Right cardiac atrium (tissue), 5 donors: ENCODE data around the gene CYP3A7. TPM values are rescaled to one million over a fixed set of nuclear protein-coding genes. Genes with fewer than 3 reads are reported as not detected.
A peak's percentile ranks its signal among the peaks of the same experiment; 100 is the strongest.

Source experiments
- ATAC-seq, 2 donors: fragments of 200-7000 bp; cut with Tn5 transposase; one replicate each; pipeline versions ENCODE4 v1.8.0 to v1.9.1; 2020; ENCODE audit warnings: moderate library complexity in 2 of 2, mild to moderate bottlenecking in 1 of 2
- DNase-seq, 3 donors: peaks; one replicate each; pipeline ENCODE4 v3.0.0-alpha.2; 2020
- H3K27ac ChIP-seq: one replicate; pipeline ENCODE4 v1.5.1; 2013; ENCODE audit warnings: mild to moderate bottlenecking, low read length, control low read depth, moderate library complexity
- H3K27me3 ChIP-seq: one replicate; pipeline ENCODE4 v1.6.1; 2013; ENCODE audit not compliant: control insufficient read depth, insufficient read depth
- H3K4me1 ChIP-seq: one replicate; pipeline ENCODE4 v1.6.1; 2013; ENCODE audit warnings: low read length; ENCODE audit not compliant: control insufficient read depth, insufficient read depth
- H3K4me3 ChIP-seq: one replicate; pipeline ENCODE4 v1.5.1; 2013; ENCODE audit warnings: low read length, control low read depth
- H3K9me3 ChIP-seq: one replicate; pipeline ENCODE4 v1.6.1; 2013; ENCODE audit warnings: low read length; ENCODE audit not compliant: control insufficient read depth
- WGBS: extraction: QIAGEN DNeasy Blood & Tissue Kit; methylation state at CpG from one replicate; pipeline ENCODE4 v1.1.7; 2013; 5-methylcytosine and 5-hydroxymethylcytosine counted together
- intact Hi-C, 4 donors: fragments of 100-400 bp; cut with DNase I; formaldehyde crosslinking; loops; one replicate each; pipeline versions ENCODE4 v1.11.0 to v1.14.0; 2022 to 2023
- polyA plus RNA-seq: library from polyadenylated mRNA; stranded (reverse); fragments of 200-250 nt; gene quantifications from one replicate; pipeline ENCODE4 v1.2.3, GENCODE V29; 2013
- total RNA-seq, 4 donors: library from RNA; stranded (reverse); fragmentation: NEBNext Ultra II Directional; extraction: Animal tissue kit (Norgen Biotek cat#: 25700); gene quantifications; one replicate each; pipeline ENCODE4 v1.2.1, GENCODE V29; 2021
- donor health status: healthy with polysubstance abuse.
- donor health status: DM: no; HTN: yes; CAD: no.
- donor health status: DM: no; HTN: no; CAD: no.
- donor health status: DM: no; HTN: yes; CAD: no; lungs with severe emphysema.
- donor health status: DM: yes; HTN: yes; CAD: no.

The CYP3A7 gene
- total and polyA plus RNA-seq, 5 donors = not detected

GRCh38 chr7:99679400-99680191, 55.4 kb downstream of the CYP3A7 start, which contains the start of gene CYP3A5:
Gene CYP3A5 (minus strand): TSS chr7:99679996. CDS start chr7:99679896, 100 bp downstream.
- no peaks in the 10 kb centered on the region for H3K27me3 ChIP-seq
- no peak within 1 kb of the TSS for H3K4me3 ChIP-seq
- peaks cover 2% of the 10 kb centered on the region for H3K9me3 ChIP-seq
- H3K27ac ChIP-seq = no peak within 1 kb of the TSS
- ATAC-seq = peak; percentile 43 to 87
- DNase-seq = peak in 1 of 3 donors; percentile 46
- intact Hi-C loops = no loop called here
- H3K4me1 ChIP-seq = no peaks in the 10 kb centered on the region
- 60% methylated on average over 10 of the region's 10 CpGs for WGBS

- WGBS = 48% methylated on average over 4 of the region's 4 CpGs
- DNase-seq (no peak), ATAC-seq (peak in 1 of 2 donors; percentile 32)
- H3K4me1 ChIP-seq = no peaks in the 10 kb centered on the region
- peaks cover 2% of the 10 kb centered on the region for H3K9me3 ChIP-seq
- no peak overlapping the region for H3K27ac ChIP-seq
- no peaks in the 10 kb centered on the region for H3K27me3 ChIP-seq
- intact Hi-C loops = no loop called here
- no peak overlapping the region for H3K4me3 ChIP-seq
Measured at GRCh38 chr7:99679032-99679399, 56.0 kb downstream of the CYP3A7 start.

GRCh38 chr7:99677648-99678045, 57.3 kb downstream of the CYP3A7 start:
- Histone ChIP-seq H3K9me3 (no peaks in the 10 kb centered on the region), H3K27ac (no peak overlapping the region), H3K4me3 (no peak overlapping the region), H3K4me1 (no peaks in the 10 kb centered on the region), H3K27me3 (no peaks in the 10 kb centered on the region)
- ATAC-seq (no peak), DNase-seq (no peak)
- intact Hi-C loops = no loop called here
- WGBS = 90% methylated on average over 2 of the region's 2 CpGs

- DNase-seq (no peak), ATAC-seq (no peak)
- 84% methylated on average over 4 of the region's 4 CpGs for WGBS
- no peaks in the 10 kb centered on the region for H3K4me1 ChIP-seq
- H3K27me3 ChIP-seq = no peaks in the 10 kb centered on the region
- H3K9me3 ChIP-seq = no peaks in the 10 kb centered on the region
- intact Hi-C loops = no loop called here
- H3K4me3 ChIP-seq = no peak overlapping the region
- no peak overlapping the region for H3K27ac ChIP-seq
Measured at GRCh38 chr7:99677013-99677647, 57.9 kb downstream of the CYP3A7 start.

GRCh38 chr7:99674995-99675742, 59.8 kb downstream of the CYP3A7 start:
- WGBS = 69% methylated on average over 2 of the region's 2 CpGs
- no peaks in the 10 kb centered on the region for H3K4me1 ChIP-seq
- H3K27ac ChIP-seq = no peak overlapping the region
- no peak for ATAC-seq
- H3K27me3 ChIP-seq = no peaks in the 10 kb centered on the region
- no peak for DNase-seq
- intact Hi-C loops = no loop called here
- H3K9me3 ChIP-seq = no peaks in the 10 kb centered on the region
- no peak overlapping the region for H3K4me3 ChIP-seq

GRCh38 chr7:99672573-99672972, 62.4 kb downstream of the CYP3A7 start:
- no peak for ATAC-seq
- Histone ChIP-seq H3K4me1 (no peaks in the 10 kb centered on the region), H3K9me3 (no peaks in the 10 kb centered on the region), H3K4me3 (no peak overlapping the region), H3K27ac (no peak overlapping the region), H3K27me3 (no peaks in the 10 kb centered on the region)
- WGBS = 89% methylated on average over 7 of the region's 7 CpGs
- intact Hi-C loops = no loop called here
- DNase-seq = no peak

GRCh38 chr7:99669782-99670181, 65.2 kb downstream of the CYP3A7 start:
- H3K27me3 ChIP-seq = no peaks in the 10 kb centered on the region
- 92% methylated on average over 3 of the region's 3 CpGs for WGBS
- no peaks in the 10 kb centered on the region for H3K4me1 ChIP-seq
- H3K9me3 ChIP-seq = no peaks in the 10 kb centered on the region
- H3K4me3 ChIP-seq = no peak overlapping the region
- DNase-seq (no peak), ATAC-seq (no peak)
- H3K27ac ChIP-seq = no peak overlapping the region
- intact Hi-C loops = no loop called here

GRCh38 chr7:99668541-99668940, 66.5 kb downstream of the CYP3A7 start:
- WGBS = 95% methylated on average over 8 of the region's 8 CpGs
- intact Hi-C loops = no loop called here
- DNase-seq = no peak
- Histone ChIP-seq H3K4me3 (no peak overlapping the region), H3K27ac (no peak overlapping the region), H3K9me3 (no peaks in the 10 kb centered on the region), H3K4me1 (no peaks in the 10 kb centered on the region), H3K27me3 (no peaks in the 10 kb centered on the region)
- ATAC-seq = no peak

GRCh38 chr7:99667179-99667578, 67.8 kb downstream of the CYP3A7 start:
- intact Hi-C loops = no loop called here
- H3K4me1 ChIP-seq = no peaks in the 10 kb centered on the region
- ATAC-seq (no peak), DNase-seq (no peak)
- no peak overlapping the region for H3K27ac ChIP-seq
- H3K9me3 ChIP-seq = no peaks in the 10 kb centered on the region
- no peak overlapping the region for H3K4me3 ChIP-seq
- no peaks in the 10 kb centered on the region for H3K27me3 ChIP-seq
- WGBS = 69% methylated on average over 2 of the region's 2 CpGs

GRCh38 chr7:99666013-99666395, 69.0 kb downstream of the CYP3A7 start:
- Histone ChIP-seq H3K27ac (no peak overlapping the region), H3K4me1 (no peaks in the 10 kb centered on the region), H3K9me3 (no peaks in the 10 kb centered on the region), H3K4me3 (no peak overlapping the region), H3K27me3 (no peaks in the 10 kb centered on the region)
- ATAC-seq (no peak), DNase-seq (no peak)
- WGBS = 67% methylated on average over 1 of the region's 1 CpG
- intact Hi-C loops = no loop called here
